ENCODE results near the gene CINP.
"Not testable (repeated sequence)": the region's sequence is repeated elsewhere in the genome, so short reads cannot be mapped to it uniquely, and the experiment has no call there.

DNA sequence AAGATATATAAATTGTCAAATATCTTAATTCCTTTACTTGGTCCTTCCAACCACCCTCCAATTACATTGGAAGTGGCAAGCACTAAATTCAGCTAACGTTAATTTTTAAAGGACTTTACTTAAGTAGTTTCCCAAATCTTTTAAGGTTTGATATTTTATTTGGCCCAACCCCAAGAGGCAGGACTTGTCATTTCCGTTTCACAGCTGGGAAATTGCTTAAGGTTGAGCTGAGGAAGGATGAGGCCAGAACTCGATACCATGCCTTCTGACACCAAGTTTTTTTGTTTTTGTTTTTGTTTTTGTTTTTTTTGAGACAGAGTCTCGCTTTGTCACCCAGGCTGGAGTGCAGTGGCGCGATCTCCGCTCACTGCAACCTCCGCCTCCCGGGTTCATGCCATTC lies 11.1 kb downstream of the CINP start:
- TF ChIP-seq, protein P1, sequence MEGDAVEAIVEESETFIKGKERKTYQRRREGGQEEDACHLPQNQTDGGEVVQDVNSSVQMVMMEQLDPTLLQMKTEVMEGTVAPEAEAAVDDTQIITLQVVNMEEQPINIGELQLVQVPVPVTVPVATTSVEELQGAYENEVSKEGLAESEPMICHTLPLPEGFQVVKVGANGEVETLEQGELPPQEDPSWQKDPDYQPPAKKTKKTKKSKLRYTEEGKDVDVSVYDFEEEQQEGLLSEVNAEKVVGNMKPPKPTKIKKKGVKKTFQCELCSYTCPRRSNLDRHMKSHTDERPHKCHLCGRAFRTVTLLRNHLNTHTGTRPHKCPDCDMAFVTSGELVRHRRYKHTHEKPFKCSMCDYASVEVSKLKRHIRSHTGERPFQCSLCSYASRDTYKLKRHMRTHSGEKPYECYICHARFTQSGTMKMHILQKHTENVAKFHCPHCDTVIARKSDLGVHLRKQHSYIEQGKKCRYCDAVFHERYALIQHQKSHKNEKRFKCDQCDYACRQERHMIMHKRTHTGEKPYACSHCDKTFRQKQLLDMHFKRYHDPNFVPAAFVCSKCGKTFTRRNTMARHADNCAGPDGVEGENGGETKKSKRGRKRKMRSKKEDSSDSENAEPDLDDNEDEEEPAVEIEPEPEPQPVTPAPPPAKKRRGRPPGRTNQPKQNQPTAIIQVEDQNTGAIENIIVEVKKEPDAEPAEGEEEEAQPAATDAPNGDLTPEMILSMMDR (IDR thresholded peaks at IDR 0.05; ENCODE audit: low read depth, low read length, poor library complexity, severe bottlenecking): not testable (repeated sequence)
- not testable (repeated sequence) for TF ChIP-seq EZH2phosphoT487 (IDR thresholded peaks at IDR 0.05; ENCODE audit: borderline replicate concordance, low read length)
